ENCODE data around the gene NFKBIZ.
"Not testable (repeated sequence)": the region's sequence is repeated elsewhere in the genome, so short reads cannot be mapped to it uniquely, and the experiment has no call there.

NFKBIZ gene

GRCh38 chr3:101851850-101852714, 2.8 kb downstream of the NFKBIZ start:
- DNase-seq = no peak

DNA sequence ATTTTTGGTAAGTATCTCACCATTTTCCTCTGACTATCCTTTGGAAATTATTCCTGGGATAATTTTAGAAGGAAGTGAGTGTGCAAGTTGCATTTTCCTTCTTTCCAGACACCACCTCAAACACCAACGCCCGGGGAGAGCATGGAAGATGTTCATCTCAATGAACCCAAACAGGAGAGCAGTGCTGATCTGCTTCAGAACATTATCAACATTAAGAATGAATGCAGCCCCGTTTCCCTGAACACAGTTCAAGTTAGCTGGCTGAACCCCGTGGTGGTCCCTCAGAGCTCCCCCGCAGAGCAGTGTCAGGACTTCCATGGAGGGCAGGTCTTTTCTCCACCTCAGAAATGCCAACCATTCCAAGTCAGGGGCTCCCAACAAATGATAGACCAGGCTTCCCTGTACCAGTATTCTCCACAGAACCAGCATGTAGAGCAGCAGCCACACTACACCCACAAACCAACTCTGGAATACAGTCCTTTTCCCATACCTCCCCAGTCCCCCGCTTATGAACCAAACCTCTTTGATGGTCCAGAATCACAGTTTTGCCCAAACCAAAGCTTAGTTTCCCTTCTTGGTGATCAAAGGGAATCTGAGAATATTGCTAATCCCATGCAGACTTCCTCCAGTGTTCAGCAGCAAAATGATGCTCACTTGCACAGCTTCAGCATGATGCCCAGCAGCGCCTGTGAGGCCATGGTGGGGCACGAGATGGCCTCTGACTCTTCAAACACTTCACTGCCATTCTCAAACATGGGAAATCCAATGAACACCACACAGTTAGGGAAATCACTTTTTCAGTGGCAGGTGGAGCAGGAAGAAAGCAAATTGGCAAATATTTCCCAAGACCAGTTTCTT, 3.9 kb downstream of the NFKBIZ start:
- DNase-seq = no peak

DNA sequence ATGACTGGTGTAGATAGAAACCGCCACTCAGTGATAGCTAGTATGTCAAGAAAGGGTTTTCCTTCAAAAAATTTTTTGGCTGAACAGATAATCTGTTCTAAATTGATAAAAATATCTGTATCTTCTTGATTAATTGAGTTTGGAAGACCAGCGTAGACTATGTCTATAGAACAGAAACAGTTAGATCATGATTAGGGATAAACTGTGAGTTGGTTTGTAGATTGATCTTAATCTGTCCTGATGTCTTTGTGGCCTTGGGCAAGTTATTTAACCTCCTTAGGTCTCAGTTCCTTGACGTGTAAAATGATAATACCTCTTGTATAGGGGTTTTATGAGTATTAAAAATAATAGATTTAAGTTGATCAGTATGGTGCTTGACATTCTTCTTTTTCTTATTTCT, 4.7 kb downstream of the NFKBIZ start:
- no peak for DNase-seq

DNA sequence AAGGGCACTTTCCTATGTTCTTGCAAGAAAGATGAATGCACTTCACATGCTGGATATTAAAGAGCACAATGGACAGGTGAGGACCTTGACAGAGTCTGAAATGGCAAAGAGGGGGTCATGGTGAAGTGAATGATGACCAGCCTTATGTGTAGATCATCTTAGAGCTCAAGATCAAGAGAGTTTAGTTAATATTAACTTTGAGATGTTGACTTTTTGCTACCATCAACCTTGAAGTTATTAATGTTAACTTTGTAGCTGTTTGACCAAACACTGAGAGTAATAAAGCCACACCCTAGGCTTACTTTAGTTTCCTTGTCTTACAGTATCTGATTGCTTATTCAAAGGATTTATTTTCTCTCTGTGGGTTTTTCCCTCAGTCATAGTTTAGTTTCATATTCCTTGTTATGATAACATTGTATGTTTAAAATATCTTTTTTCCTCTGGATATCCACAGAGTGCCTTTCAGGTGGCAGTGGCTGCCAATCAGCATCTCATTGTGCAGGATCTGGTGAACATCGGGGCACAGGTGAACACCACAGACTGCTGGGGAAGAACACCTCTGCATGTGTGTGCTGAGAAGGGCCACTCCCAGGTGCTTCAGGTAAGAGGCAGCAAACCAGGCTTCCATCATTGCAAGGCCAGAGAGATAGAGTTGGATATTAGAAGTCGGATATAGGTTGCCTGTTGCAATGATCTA, 5.4 kb downstream of the NFKBIZ start:
- DNase-seq = no peak

- no peak for DNase-seq
Observed at GRCh38 chr3:101857301-101857741, 8.0 kb downstream of the NFKBIZ start.

DNA sequence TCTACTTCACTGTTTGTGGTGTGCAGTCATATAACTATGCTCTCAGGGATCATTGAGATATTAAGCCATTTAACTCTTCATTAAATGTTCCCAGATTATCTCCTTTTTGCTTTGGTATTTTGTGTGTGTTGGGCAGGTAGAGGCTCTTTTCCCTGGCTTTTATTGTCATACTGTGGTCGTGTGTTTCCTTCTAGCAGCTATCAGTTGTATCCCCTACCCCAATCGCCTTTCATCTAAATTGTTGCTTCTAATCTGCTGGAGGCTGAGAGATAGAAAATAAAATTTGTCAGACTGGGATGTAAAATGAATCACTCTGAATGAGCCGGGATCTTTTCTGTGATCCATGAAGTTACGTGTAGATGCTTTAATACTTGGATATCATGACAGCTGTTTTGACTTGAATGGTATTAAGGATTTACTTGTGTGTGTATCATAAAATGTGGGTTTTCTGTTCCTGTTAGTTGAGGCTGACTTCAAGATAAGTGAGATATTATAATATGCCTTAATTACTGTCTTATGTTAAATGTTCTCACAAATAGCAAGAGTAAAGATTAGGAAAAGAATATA, 9.2 kb downstream of the NFKBIZ start:
- DNase-seq = no peak

DNA sequence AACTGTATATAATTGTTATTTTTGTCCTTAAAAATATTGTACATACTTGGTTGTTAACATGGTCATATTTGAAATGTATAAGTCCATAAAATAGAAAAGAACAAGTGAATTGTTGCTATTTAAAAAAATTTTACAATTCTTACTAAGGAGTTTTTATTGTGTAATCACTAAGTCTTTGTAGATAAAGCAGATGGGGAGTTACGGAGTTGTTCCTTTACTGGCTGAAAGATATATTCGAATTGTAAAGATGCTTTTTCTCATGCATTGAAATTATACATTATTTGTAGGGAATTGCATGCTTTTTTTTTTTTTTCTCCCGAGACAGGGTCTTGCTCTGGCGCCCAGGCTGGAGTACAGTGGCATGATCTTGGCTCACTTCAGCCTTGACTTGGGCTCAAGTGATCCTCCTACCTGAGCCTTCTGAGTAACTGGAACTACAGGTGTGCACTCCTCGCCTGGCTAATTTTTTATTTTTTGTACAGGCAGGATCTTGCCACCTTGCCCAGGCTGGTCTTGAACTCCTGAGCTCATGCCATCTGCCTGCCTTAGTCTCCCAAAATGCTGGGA, 10.7 kb downstream of the NFKBIZ start:
- no peak for DNase-seq

DNA sequence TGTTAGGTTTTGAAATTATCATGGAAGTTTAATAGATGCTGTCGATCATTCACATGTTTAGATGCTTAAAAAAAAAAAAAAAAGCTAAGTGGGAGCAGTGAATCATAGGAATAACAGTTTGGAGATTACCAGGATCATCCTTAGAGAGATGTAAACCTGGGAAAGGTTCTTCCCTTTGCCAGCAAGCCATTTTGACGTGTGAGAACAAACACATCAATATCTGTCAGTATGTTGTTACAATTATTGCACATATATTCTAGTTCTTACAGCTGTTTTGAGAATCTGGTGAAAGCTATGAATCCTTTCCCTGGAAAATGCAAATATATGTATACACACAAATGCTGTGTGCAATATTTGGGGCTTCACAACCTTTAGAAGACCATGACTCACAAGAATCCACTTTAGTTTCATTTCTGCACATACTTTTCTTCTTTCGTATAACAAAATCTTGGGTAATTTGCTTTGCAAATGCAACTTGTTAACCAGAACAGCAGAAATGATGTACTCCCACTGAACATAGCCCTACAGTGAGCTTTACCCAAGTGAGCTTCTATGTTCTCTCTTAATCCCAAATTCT, 12.0 kb downstream of the NFKBIZ start:
- no peak for DNase-seq

DNA sequence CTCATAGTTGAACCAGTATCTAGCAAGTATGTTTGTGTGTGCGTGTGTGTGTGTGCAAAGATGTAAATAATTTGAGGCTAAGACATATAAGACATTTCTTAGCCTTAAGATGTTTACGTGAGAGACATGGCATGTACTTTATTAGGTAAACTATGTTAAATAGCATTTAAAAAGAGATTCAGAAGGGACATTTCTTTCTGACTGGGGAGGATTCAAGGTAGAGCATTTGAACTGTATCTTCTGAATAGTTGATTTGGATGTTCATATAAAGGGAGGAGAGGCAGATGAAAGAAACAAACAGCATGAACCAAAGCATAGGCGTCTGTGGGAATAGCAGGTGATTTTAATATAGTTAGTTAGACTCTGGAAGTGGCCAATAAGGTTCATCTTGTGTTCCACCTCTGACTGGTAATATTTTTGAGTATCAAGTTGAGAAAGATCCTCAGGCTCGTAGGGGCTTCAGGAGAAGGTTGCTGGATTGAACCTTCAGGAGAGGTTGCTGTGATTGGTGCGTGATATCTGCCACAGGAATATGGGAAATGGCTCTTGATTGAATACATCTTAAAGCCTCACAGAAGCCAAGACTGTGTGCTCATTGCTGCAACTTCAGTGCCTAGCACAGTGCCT, 12.6 kb downstream of the NFKBIZ start:
- DNase-seq = no peak

GRCh38 chr3:101862416-101863165, 13.3 kb downstream of the NFKBIZ start:
- no peak for DNase-seq

DNA sequence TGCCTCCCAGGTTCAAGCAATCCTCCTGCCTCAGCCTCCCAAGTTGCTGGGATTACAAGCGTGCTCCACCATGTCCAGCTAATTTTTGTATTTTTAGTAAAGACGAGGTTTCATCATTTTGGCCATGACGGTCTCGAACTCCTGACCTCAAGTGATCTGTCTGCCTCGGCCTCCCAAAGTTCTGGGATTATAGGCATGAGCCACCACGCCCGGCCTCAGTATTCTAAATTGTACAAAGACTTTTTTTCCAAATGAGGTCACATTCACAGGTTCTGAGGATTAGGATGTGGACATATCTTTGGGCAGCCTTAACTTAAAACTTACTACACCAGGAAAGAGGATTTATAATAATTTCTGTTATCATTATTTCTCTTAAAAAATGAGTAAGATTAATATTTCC, 15.6 kb downstream of the NFKBIZ start:
- DNase-seq = not testable (repeated sequence)

GRCh38 chr3:101865751-101866509, 16.6 kb downstream of the NFKBIZ start:
- DNase-seq = no peak

- no peak for DNase-seq
Observed at GRCh38 chr3:101867511-101867910, 18.2 kb downstream of the NFKBIZ start.

- DNase-seq = no peak
Observed at GRCh38 chr3:101867996-101868395, 18.7 kb downstream of the NFKBIZ start.

DNA sequence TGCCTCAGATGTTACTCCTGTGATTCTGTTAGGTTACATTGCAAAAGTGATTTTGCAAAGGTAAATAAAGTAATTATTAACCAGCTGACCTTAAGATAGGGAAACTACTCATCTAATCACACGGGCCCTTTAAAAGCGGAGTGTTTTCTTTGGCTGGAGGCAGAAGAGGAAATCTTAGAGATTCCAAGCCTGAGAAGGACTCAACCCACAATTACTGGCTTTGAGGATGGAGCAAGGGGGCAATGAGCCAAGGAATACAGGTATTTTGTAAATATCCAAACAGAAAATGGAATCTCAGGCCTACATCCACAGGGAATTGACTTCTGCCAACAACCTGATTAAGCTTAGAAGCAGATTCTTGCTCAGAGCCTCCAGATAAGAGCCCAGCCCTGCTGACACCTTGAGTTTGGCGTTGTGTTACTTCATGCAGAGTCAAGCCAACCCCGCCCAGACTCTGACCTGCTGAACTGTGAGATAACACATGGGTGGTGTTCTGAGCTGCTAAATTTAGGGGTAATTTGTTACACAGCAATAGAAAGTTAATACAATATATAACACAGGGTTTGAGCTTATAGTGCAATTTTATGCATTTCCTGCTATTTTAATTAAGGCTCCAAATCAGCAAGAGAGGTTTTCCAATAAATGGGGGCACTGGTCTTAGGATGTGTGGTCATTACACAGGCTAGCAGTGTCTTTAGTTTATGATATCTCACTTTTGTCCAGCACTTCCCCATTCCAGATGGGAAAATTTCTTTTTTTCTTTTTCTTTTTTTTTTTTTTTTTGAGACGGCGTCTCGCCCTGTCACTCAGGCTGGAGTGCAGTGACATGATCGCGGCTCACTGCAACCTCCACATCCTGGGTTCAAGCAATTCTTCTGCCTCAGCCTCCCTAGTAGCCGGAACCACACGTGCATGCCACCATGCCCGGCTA, 19.5 kb downstream of the NFKBIZ start:
- peak; percentile 50 for DNase-seq

DNA sequence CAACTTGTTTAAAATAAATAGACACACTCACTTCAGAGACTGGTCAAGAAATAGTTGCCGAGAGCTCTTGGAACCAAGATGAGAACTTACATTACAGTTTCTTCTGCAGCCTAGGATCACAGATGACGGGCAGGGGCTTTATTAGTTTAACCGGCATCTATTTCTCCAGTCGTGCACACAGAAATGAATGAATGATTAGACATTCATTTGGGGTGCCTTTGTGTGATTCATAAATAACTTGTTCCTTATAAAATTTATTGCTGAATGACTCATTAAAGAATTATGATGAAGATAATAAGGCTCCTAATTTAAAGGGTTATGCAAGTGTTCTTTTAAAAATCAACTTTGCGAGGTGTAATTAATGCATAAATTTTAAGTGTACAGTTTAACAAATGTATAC, 20.8 kb downstream of the NFKBIZ start:
- DNase-seq = no peak

DNA sequence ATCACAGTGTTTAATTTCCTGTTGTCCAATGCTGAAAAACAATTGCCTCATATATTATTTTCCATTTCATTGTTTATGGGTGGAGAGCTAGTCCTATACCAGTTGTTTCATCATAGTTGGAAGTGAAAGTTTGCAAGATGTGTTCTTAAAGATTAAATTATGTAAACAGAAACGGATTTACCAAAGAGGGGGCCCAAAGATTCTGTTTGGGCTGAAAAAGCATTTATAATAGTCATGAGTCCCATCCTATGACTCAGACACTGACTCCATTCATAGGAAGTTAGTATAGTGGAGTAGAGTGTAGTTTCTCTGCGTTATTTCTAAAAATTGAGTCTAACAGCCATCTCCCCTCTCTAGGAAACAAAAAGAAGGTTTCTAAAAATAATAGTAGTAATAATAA, 24.3 kb downstream of the NFKBIZ start:
- peak; percentile 34 for DNase-seq

GRCh38 chr3:101876142-101876541, 26.8 kb downstream of the NFKBIZ start:
- no peak for DNase-seq

GRCh38 chr3:101878589-101878988, 29.3 kb downstream of the NFKBIZ start:
- DNase-seq = no peak

Measured in fibroblast of upper back skin (primary cell).